Liver (tissue), 3 donors: ENCODE measurements around the gene AKT3.

Experiments used
- ATF3 ChIP-seq: IDR thresholded peaks from 2 replicates; pipeline ENCODE4 v1.6.1; 2016; ENCODE audit warnings: antibody characterized with exemption
- CTCF ChIP-seq: fragments of 150-350 bp; IDR thresholded peaks from 2 replicates; pipeline ENCODE4 v1.5.1; 2017; ENCODE audit warnings: improper control_type of control experiment, low read depth, low read length; ENCODE audit not compliant: missing input control
- EGR1 ChIP-seq, 2 donors: IDR thresholded peaks; 2 replicates each; pipeline ENCODE4 v1.6.1; 2016 to 2018; ENCODE audit warnings: antibody characterized with exemption in 2 of 2, low read depth in 2 of 2
- FOXA1 ChIP-seq: IDR thresholded peaks from 2 replicates; pipeline ENCODE4 v1.6.1; 2016; ENCODE audit warnings: antibody characterized with exemption
- JUND ChIP-seq, 2 donors: IDR thresholded peaks; 2 replicates each; pipeline ENCODE4 v1.6.1; 2016; ENCODE audit warnings: antibody characterized with exemption in 2 of 2
- RAD21 ChIP-seq, 2 donors: IDR thresholded peaks; 2 replicates each; pipeline ENCODE4 v1.6.1; 2016; ENCODE audit warnings: antibody characterized with exemption in 2 of 2, mild to moderate bottlenecking in 2 of 2
- REST ChIP-seq: IDR thresholded peaks from 2 replicates; pipeline ENCODE4 v1.6.1; 2016; ENCODE audit warnings: antibody characterized with exemption, mild to moderate bottlenecking
- RXRA ChIP-seq, 2 donors: IDR thresholded peaks; 2 replicates each; pipeline ENCODE4 v1.6.1; 2017 to 2018; ENCODE audit warnings: antibody characterized with exemption in 2 of 2, mild to moderate bottlenecking in 1 of 2
- TAF1 ChIP-seq: conservative IDR thresholded peaks from 2 replicates; pipeline ENCODE4 v1.6.1; 2016; ENCODE audit warnings: antibody characterized with exemption, mild to moderate bottlenecking
- YY1 ChIP-seq: IDR thresholded peaks from 2 replicates; pipeline ENCODE4 v1.6.1; 2016; ENCODE audit warnings: antibody characterized with exemption, mild to moderate bottlenecking
- TF ChIP-seq, protein P1 (sequence below): IDR thresholded peaks from 2 replicates; pipeline ENCODE4 v1.6.1; 2016; ENCODE audit warnings: antibody characterized with exemption
- TF ChIP-seq, protein P2 (sequence below): IDR thresholded peaks from 2 replicates; pipeline ENCODE4 v1.6.1; 2016; ENCODE audit warnings: antibody characterized with exemption
- donor health status: healthy.
- donor health status: healthy.

DNA sequence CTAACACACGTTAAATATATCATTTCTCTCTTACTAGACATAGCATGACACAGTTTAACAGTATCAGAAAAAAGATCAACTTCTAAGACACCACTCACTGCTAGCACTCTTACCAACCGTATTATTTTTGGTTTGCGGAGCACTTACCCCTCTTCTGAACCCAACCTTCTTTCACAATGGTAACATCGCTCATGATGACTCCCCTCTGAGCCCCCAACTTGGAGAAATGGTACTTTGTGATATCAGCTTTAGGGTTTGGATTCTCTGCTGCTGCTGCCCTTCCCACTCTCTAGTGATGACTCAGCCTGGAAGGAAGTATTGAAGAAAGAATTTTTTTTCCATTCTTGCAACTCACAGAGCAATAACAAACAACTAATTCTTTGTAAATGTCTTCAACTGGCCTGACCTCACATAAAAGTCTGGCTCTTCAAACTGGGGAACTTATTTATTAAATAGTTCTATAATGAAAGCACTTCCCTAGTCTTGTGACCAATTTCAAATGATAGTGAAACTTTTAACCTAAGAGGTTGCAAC, 7.0 kb downstream of the AKT3 start:
- TF ChIP-seq, protein P1, sequence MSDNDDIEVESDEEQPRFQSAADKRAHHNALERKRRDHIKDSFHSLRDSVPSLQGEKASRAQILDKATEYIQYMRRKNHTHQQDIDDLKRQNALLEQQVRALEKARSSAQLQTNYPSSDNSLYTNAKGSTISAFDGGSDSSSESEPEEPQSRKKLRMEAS, result no peak
- TF ChIP-seq TAF1 (no peak), CTCF (no peak), RAD21 (IDR thresholded peaks at IDR 0.05) (no peak), FOXA1 (no peak), EGR1 (IDR thresholded peaks at IDR 0.05; ENCODE audit: low read depth in 2 of 2) (no peak), REST (no peak), JUND (IDR thresholded peaks at IDR 0.05) (peak; percentile 32 to 46), YY1 (no peak), ATF3 (no peak), RXRA (IDR thresholded peaks at IDR 0.05) (no peak)
- TF ChIP-seq, protein P2, sequence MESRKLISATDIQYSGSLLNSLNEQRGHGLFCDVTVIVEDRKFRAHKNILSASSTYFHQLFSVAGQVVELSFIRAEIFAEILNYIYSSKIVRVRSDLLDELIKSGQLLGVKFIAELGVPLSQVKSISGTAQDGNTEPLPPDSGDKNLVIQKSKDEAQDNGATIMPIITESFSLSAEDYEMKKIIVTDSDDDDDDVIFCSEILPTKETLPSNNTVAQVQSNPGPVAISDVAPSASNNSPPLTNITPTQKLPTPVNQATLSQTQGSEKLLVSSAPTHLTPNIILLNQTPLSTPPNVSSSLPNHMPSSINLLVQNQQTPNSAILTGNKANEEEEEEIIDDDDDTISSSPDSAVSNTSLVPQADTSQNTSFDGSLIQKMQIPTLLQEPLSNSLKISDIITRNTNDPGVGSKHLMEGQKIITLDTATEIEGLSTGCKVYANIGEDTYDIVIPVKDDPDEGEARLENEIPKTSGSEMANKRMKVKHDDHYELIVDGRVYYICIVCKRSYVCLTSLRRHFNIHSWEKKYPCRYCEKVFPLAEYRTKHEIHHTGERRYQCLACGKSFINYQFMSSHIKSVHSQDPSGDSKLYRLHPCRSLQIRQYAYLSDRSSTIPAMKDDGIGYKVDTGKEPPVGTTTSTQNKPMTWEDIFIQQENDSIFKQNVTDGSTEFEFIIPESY, result no peak
